IMR-90 (cell line): ENCODE data around the gene SENP5. TPM values are rescaled to one million over a fixed set of nuclear protein-coding genes. Genes with fewer than 3 reads are reported as not detected.

Source experiments
- ATAC-seq: fragments of 200-7000 bp; cut with Tn5 transposase; 2 replicates; pipeline ENCODE4 v1.9.1; 2020; ENCODE audit warnings: low read depth, mild to moderate bottlenecking, moderate library complexity
- BruUV-seq: library from RNA; stranded (reverse); fragments of 400-500 nt; replicated peaks from 2 replicates; lab custom pipeline; 2021; lab: Mats Ljungman, UMichigan
- CTCF ChIA-PET: fragments of 300-600 bp; formaldehyde crosslinking; extraction: SDS; loops from one replicate; lab custom pipeline; 2021; ENCODE audit warnings: antibody characterized with exemption; lab: Yijun Ruan, JAX
- POLR2A ChIA-PET: fragments of 300-600 bp; sonication (Branson Sonifier 250); formaldehyde crosslinking; loops from one replicate; lab custom pipeline; 2022; ENCODE audit warnings: antibody characterized with exemption; ENCODE audit not compliant: unreplicated experiment; lab: Charles Lee
- DNase-seq: peaks from one replicate; pipeline ENCODE4 v3.0.0; 2013
- H2AFZ ChIP-seq: replicated peaks from 2 replicates; pipeline ENCODE3; 2013; ENCODE audit warnings: low read length, mild to moderate bottlenecking; ENCODE audit not compliant: poor library complexity
- H2AK5ac ChIP-seq: 2 replicates; pipeline ENCODE4 v1.6.1; 2013; ENCODE audit warnings: low read depth, low read length, inconsistent platforms
- H2AK9ac ChIP-seq: replicated peaks from 2 replicates; pipeline ENCODE3; 2013; ENCODE audit warnings: mild to moderate bottlenecking, low read depth, low read length, moderate library complexity; ENCODE audit not compliant: poor library complexity
- H2BK120ac ChIP-seq: 2 replicates; pipeline ENCODE4 v1.6.1; 2013; ENCODE audit warnings: low read depth, low read length, inconsistent platforms
- H2BK15ac ChIP-seq: 3 replicates; pipeline ENCODE4 v1.6.1; 2013; ENCODE audit warnings: low read depth, low read length, inconsistent platforms
- H2BK20ac ChIP-seq: 2 replicates; pipeline ENCODE4 v1.6.1; 2013; ENCODE audit warnings: low read depth, mild to moderate bottlenecking, inconsistent platforms, low read length, moderate library complexity
- H2BK5ac ChIP-seq: 2 replicates; pipeline ENCODE4 v1.6.1; 2013; ENCODE audit warnings: mild to moderate bottlenecking, low read depth, low read length, inconsistent platforms; ENCODE audit not compliant: poor library complexity, severe bottlenecking
- H3K14ac ChIP-seq: replicated peaks from 2 replicates; pipeline ENCODE4 v1.6.1; 2013; ENCODE audit warnings: low read depth, low read length, inconsistent platforms
- H3K18ac ChIP-seq: 2 replicates; pipeline ENCODE4 v1.6.1; 2013; ENCODE audit warnings: low read depth, low read length, control low read depth
- H3K23ac ChIP-seq: 2 replicates; pipeline ENCODE4 v1.6.1; 2013; ENCODE audit warnings: low read depth, low read length, inconsistent platforms
- H3K27ac ChIP-seq: 2 replicates; pipeline ENCODE4 v1.5.1; 2013; ENCODE audit warnings: mild to moderate bottlenecking, control low read depth, low read length; ENCODE audit not compliant: insufficient read depth
- H3K27me3 ChIP-seq: 2 replicates; pipeline ENCODE4 v1.6.1; 2013; ENCODE audit warnings: low read length; ENCODE audit not compliant: control insufficient read depth, insufficient read depth
- H3K36me3 ChIP-seq: 2 replicates; pipeline ENCODE4 v1.6.1; 2013; ENCODE audit warnings: low read length, mixed read lengths; ENCODE audit not compliant: control insufficient read depth, insufficient read depth
- H3K4ac ChIP-seq: 2 replicates; pipeline ENCODE4 v1.6.1; 2013; ENCODE audit warnings: low read depth, low read length, inconsistent platforms
- H3K4me1 ChIP-seq: 2 replicates; pipeline ENCODE4 v1.6.1; 2013; ENCODE audit warnings: low read length, mixed read lengths; ENCODE audit not compliant: control insufficient read depth, insufficient read depth
- H3K4me2 ChIP-seq: 2 replicates; pipeline ENCODE4 v1.6.1; 2013; ENCODE audit warnings: low read depth, mild to moderate bottlenecking, control low read depth, low read length, moderate library complexity
- H3K4me3 ChIP-seq: 2 replicates; pipeline ENCODE4 v1.5.1; 2013; ENCODE audit warnings: low read depth, mild to moderate bottlenecking, control low read depth, low read length, moderate library complexity; ENCODE audit not compliant: insufficient read depth
- H3K56ac ChIP-seq: 2 replicates; pipeline ENCODE4 v1.6.1; 2013; ENCODE audit warnings: low read length, inconsistent platforms; ENCODE audit not compliant: insufficient read depth; ENCODE audit errors: extremely low read depth
- H3K79me1 ChIP-seq, 2 experiments: 2 replicates each; pipeline ENCODE4 v1.6.1; 2013; ENCODE audit warnings: low read length in 2 of 2, inconsistent platforms in 1 of 2, low read depth in 1 of 2
- H3K9ac ChIP-seq: 2 replicates; pipeline ENCODE4 v1.6.1; 2013; ENCODE audit warnings: low read depth, low read length, control low read depth
- H3K9me1 ChIP-seq: 2 replicates; pipeline ENCODE4 v1.6.1; 2013; ENCODE audit warnings: low read length, inconsistent platforms; ENCODE audit not compliant: insufficient read depth
- H3K9me3 ChIP-seq: 2 replicates; pipeline ENCODE4 v1.6.1; 2013; ENCODE audit warnings: low read length; ENCODE audit not compliant: control insufficient read depth, insufficient read depth
- H4K20me1 ChIP-seq: 2 replicates; pipeline ENCODE4 v1.6.1; 2013; ENCODE audit warnings: low read length, inconsistent platforms; ENCODE audit not compliant: insufficient read depth
- H4K5ac ChIP-seq: 2 replicates; pipeline ENCODE4 v1.6.1; 2013; ENCODE audit warnings: mild to moderate bottlenecking, low read depth, low read length, control low read depth
- H4K8ac ChIP-seq, 2 experiments: 2 replicates each; pipeline ENCODE4 v1.6.1; 2013; ENCODE audit warnings: low read depth in 2 of 2, low read length in 2 of 2, control low read depth in 1 of 2, inconsistent platforms in 1 of 2
- H4K91ac ChIP-seq: 2 replicates; pipeline ENCODE4 v1.6.1; 2013; ENCODE audit warnings: low read depth, low read length, inconsistent platforms; ENCODE audit not compliant: insufficient read depth
- BHLHE40 ChIP-seq: fragments of 150-350 bp; IDR thresholded peaks from 2 replicates; pipeline ENCODE4 v1.6.1; 2016; ENCODE audit warnings: mild to moderate bottlenecking, low read depth, low read length
- WGBS, 2 experiments: methylation state at CpG; one replicate each; pipeline versions ENCODE4 v1.1.5 to v1.1.7; 2013; ENCODE audit warnings: missing lambda C conversion rate in 2 of 2; ENCODE audit not compliant: insufficient read length in 1 of 2; ENCODE audit errors: extremely low coverage in 2 of 2; 5-methylcytosine and 5-hydroxymethylcytosine counted together
- dilution Hi-C: fragments of 300-500 bp; cut with HindIII; formaldehyde crosslinking; loops from one replicate; pipeline ENCODE4 v1.14.3; 2018; ENCODE audit warnings: low sequenced_read_pairs; ENCODE audit not compliant: unreplicated experiment
- in situ Hi-C: fragments of 300-500 bp; cut with MboI; formaldehyde crosslinking; loops from 3 replicates; pipeline ENCODE4 v1.14.3; 2019; ENCODE audit warnings: low sequenced_read_pairs, inconsistent platforms, mixed read lengths
- intact Hi-C: fragments of 100-400 bp; cut with micrococcal nuclease; formaldehyde crosslinking; loops from 2 replicates; pipeline ENCODE4 v1.10.0; 2022
- polyA plus RNA-seq, 3 experiments: library from polyadenylated mRNA; depleted of rRNA; stranded (reverse); fragments of >200 nt; gene quantifications; 2 replicates each; pipeline ENCODE4 v1.2.3, GENCODE V29; 2012; ENCODE audit warnings: low replicate concordance in 1 of 3
- total RNA-seq: library from RNA; depleted of rRNA; stranded (reverse); fragments of >200 nt; gene quantifications from 2 replicates; pipeline ENCODE4 v1.2.3, GENCODE V29; 2012

Gene SENP5
- total and polyA plus RNA-seq, 2 of the 4 experiments (the other 2 are of a cell fraction), result 7.4 to 44.4 TPM

- TF ChIP-seq BHLHE40, result no peak
- Histone ChIP-seq H2BK5ac (no peak overlapping the region), H3K4me2 (no peak overlapping the region), H4K20me1 (no peaks in the 10 kb centered on the region), H3K56ac (no peak overlapping the region), H3K14ac (no peak overlapping the region), H3K9ac (no peak overlapping the region), H3K18ac (no peak overlapping the region), H3K23ac (no peak overlapping the region), H4K8ac (no peak overlapping the region), H4K91ac (no peak overlapping the region), H3K9me3 (no peaks in the 10 kb centered on the region), H2BK20ac (no peak overlapping the region), H2AK5ac (no peak overlapping the region), H4K5ac (no peak overlapping the region), H3K4ac (no peak overlapping the region), H3K79me1 (peaks cover 0 to 15% of the 10 kb centered on the region in 2 experiments; a peak in 3 of 4 replicates), H3K36me3 (peaks cover 10% of the 10 kb centered on the region), H3K9me1 (no peaks in the 10 kb centered on the region), H2AK9ac (no peak overlapping the region), H2BK120ac (no peak overlapping the region), H3K4me1 (no peaks in the 10 kb centered on the region), H2AFZ (no peak overlapping the region), H3K27me3 (no peaks in the 10 kb centered on the region), H3K4me3 (no peak overlapping the region), H3K27ac (no peak overlapping the region), H2BK15ac (no peak overlapping the region)
- ATAC-seq (no peak), DNase-seq (no peak)
- CTCF ChIA-PET, result no interaction called here
- in situ Hi-C loops (no loop called here), intact Hi-C loops (no loop called here), dilution Hi-C loops (no loop called here)
- WGBS, 2 experiments, result no CpG with 5 or more reads among the region's 2 CpGs
- BruUV-seq, result no TSS peak
- POLR2A ChIA-PET, result no interaction called here
These were observed 53.0 kb downstream of the SENP5 start for GRCh38 chr3:196920733-196921132.
